Kasumi-1 (cell line): ENCODE measurements around the gene POMC.
"Not testable (repeated sequence)": the region's sequence is repeated elsewhere in the genome, so short reads cannot be mapped to it uniquely, and the experiment has no call there.

ENCODE experiments used
- DNase-seq, 2 experiments: peaks; one replicate each; lab custom pipeline; 2025; lab: John Stamatoyannopoulos, UW

POMC gene

DNA sequence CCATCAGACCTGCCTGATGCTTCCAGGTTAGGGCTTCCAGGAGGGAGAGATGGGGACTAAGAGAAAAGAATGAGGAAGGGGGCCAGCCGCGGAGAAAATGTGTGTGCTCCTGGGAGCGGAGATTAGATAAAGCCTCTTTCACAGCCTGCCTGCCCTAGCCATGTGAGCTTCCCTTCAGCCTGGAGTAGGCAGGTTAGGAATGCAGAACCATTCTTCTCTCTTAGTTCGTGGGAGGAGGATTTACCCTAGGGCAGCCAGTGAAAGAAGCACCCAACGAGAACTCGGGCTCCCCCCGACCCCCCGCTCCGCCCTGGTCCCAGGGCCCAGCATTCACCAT, 36.1 kb downstream of the POMC start:
- no peak for DNase-seq

DNA sequence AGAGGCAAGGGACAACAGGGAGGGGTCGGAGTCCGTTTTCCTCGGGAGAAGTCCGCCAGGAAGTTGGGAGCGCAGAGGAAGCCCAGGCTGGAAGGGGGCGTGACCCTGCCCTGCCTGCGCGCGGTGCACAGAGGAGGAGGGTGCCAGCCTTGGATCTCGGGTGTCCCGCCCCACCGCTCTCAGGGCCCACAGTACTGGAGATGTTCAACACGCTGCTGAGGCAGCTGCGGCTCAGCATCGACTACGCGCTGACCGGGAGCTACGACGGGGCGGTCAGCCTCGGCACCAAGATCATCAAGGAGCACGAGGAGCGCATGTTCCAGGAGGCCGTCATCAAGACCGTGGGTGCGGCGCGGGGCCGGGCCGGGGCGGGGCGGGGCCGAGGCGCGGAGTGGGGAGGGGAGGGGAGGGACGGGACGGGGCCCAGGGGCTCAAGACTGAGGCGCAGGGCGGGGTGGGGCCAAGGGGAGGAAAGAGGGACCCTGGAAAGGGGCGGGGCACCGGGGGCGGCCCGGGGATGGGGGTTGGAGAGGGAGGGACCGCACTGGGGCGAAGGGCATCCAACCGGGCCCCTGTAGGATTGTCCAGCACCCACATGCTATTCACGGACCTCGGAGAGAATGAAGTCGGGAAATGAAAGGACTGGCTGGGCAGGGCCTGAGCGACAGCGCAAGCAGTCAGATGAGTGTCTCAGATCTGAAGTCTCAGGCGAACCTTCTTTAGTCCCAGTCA, 36.6 kb downstream of the POMC start:
- DNase-seq, result no peak

DNA sequence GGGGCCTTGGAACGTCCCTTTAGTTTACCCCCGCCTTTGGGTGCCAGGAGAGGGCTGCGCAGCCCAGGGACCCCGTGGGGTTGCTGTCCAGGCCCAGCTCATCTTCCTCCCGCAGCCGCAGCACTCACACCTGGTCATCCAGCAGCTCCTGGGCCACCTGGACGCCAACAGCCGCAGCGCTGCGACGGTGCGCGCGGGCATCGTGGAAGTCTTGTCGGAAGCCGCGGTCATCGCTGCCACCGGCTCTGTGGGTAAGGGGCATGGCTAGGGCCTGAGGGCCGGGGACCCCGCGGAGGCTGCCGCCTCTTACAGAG, 37.2 kb downstream of the POMC start:
- no peak for DNase-seq

DNA sequence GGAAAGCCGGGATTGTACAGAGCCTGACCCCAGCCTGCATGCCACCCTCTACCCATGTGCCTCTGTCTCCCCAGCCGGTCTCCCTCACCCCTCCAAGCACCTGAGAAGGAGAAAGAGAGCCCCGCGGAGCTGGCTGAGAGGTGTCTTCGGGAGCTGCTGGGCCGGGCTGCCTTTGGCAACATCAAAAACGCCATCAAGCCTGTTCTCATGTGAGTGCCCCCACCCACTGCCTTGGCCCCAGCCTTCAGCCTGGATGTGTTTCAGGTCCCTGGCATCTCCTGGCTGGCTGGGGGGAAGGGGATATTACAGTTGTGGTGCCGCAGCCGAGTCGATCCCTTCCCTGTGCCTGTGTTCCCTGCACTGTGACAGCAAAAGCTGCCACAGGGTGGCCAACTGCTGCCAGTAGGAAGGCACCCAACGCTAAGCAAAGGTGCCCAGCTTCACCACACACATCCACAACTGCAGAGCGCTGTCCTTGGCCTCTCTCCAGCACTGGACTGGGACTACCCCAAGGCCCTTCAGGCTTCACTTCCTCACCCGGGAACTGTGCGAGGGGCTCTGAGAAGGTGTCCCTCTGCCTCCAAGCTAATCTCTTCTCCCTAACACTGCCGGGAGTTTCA, 38.4 kb downstream of the POMC start:
- no peak for DNase-seq

DNA sequence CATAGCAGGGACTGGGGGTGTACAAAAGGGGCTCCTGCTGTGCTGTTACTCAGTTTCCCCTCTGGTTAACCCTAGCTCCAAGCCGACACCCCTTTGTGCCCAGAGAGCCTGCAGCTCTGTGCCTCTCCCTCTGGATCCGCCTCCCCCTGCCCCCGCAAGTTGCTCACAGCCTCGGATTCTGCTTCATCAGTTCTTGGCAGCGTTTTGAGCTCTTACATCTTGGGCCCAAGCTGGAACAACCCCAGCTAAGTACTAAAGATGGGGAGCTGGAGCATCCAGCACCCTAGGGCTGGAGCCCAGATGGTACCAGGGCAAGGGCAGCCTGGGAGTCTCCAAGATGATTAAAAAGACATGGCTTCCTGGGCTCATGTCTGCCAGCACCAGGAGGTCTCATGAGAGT, 40.7 kb downstream of the POMC start:
- DNase-seq, result no peak

DNA sequence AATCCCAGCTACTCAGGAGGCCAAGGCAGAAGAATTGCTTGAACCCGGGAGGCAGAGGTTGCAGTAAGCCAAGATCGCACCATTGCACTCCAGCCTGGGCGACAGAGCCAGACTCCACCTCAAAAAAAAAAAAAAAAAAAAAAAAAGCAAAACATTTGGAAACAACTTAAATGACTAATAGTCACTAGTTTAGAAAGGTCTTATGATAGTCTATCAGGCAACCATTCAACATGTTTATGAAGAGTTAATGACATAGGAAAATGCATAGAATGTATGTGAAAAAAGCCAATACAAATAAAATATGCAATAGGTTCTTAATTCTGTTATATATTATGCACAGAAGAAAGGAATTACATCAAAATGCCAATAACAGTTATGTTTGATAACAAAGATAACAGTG, 41.3 kb downstream of the POMC start:
- not testable (repeated sequence) for DNase-seq

DNA sequence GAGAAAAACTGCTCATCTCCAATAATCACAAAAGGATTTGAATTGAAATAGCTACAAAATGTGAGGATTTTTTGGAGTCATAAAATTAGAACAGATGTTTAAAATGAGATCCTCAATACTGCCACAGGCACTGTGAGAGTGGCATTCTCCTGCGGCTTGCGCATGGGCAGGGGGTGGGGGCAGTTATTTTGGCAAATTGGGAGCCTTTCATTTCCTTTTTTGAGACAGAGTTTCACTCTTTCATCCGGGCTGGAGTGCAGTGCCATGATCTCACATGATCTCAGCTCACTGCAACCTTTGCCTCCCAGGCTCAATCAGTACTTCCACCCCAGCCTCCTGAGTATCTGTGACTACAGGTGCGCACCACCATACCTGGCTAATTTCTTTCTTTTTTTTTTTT, 42.4 kb downstream of the POMC start:
- DNase-seq, result no peak

DNA sequence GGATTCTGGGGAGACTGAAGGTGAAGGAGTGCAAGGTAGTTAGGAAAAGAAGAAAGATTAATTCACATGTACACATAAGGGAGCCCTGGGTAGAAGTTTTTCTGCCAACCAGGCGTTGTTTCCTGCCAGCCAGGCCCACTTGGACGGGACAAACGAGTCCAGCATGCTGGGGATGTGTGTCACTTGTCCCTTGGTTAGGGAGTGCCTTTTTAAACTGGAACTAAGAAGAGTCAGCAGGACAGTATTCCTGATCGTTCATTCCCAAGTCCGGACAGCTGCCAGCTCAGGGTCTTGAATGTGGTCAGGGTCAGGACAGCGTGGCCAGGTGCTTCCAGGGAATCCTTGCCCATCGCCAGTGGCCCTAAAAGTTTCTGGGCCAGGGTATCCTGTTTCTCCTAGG, 43.2 kb downstream of the POMC start:
- no peak for DNase-seq

DNA sequence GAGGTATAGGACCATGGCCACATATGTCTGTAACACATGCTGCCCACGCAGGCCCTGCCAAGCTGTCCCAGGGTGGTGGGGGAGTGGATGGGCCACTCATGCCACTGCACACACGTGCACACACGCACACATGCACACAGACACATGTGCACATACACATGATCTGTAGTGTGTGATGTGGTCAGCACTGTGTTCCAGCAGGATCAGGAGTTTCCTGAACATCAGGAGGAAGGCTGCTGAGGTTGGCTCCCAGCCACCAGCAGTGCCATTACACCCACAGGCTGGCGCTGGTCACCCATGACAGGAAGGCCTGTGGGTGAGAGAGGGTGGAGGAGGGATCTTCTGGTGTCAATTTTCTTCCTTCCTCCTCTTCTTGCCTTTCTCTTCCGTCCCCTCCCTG, 44.7 kb downstream of the POMC start:
- DNase-seq, result peak; percentile 21 to 27

DNA sequence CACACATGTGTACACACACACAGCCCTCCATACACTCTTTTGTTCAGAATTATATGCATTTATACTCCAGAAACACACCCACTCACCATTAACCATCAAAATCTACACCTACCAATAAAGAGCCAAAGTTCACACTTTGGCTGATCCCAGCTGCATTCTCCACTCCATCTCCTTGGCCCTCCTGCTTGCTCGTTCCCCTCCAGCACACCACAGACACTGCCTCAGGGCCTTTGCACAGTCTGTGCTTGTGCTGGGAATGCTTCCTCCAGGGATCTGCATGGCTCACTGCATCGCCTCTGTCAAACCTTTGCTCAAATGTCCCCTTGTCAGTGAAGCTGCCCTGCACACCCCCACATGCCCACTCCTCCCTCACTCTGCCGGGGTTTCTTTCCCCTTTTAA, 46.0 kb downstream of the POMC start:
- no peak for DNase-seq

DNA sequence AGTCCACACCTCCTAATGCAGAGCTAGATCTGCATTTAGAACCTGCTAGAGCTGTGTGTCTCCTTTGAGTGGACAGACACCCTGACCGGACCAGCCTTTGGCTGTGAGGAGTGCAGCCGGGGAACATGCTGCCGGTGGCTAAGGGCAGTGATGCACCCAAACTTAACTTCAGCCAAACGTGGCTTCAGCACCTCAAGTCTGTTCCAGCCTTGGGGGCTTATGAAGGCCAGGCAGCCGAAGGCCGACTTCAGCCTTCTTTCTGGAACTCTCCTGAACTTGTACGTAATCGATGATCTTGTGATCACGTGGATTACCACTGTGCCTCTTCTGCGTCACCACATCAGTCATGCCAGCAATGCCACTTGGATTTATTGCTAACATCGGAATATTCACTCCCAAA, 49.1 kb downstream of the POMC start:
- no peak for DNase-seq

DNA sequence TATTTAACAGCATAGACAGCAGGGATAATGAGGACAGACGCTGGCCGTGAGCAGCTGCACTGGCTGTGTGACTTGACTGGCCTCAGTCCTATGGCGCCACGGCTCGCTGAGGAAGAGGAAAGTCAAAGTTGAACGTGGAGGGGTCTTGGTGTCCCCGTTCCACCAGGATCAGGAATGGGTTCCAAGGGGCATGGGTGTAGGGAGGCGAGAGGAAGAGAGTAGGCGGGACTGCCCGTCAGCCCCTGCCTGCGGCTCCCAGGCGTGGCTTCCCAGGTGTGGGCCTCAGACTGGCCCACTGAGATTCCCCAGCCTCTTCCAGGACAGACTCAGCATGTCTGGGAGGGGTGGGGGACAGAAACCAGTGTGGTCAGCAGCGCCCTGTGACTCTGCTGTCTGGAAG, 51.4 kb downstream of the POMC start:
- no peak for DNase-seq

DNA sequence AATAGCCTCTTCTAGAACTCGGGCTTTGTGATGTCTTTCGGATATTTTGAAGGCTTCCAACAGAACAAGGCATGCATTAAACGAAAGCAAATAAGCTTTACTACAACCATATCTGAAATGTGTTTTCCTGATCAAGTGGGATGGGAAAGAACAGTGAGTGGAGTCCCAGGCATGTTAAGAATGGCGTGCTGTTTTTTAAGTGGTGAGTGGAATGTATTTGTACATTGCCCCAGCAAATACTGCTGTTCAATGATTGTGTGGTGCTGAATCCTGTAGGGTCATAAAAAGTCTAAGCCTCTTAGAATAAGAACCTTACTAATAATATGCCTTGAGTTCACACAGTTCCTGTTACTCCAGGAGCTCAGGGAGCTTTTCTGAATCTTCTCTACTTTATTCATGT, 52.5 kb downstream of the POMC start:
- no peak for DNase-seq

DNA sequence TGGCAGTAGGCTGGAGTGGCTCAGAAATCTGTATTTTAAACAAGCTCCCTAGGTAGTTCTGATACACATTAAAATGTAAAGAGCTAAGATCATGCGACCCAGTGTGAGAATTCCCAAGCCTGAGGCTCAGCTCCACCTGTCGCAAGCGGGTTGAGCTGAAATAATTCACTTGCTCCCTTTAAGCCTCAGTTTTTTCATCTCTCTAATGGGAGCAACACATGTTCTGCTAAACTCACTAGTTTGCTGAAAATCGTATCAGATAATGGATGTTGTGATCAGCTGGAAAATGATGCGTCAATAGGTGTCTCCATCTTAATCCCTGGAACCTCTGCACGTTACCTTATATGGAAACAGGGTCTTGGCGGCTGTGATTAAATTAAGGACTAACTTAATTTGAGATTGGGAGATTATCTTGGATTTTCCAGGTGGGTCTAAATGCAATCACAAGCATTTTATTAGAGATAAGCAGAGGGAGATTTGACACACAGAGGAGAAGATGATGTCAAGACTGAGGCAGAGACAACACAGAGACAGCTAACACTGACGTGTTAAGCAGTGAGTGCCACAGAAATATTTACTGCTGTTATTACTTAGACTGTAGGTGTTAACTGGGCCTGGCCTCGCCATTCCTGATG, 53.0 kb downstream of the POMC start:
- DNase-seq, result no peak

DNA sequence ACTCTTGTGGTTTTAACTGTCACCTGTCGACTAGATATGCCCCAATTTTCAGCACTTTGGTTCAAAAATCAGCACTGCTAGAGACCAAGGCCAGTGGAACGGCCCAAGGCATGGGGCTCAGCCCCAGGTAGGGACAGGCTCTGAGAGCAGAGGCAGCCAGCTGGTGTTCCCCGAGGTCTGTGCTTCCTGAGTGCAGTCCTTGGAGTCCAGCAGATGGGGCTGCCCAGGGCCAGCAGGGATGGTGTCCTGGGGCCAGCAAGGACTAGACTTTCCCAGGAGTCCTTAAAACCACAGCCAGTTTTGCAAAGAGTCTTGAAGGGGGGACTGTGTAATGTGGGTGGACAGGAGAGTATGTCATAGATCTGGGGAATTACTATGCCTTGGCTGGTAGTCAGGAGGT, 56.3 kb downstream of the POMC start:
- DNase-seq, result no peak
